NT2/D1 (cell line): ENCODE measurements around the gene PPIF.

Experiments used
- DNase-seq: peaks from one replicate; pipeline ENCODE4 v3.0.0-alpha.2; 2011; ENCODE audit warnings: low read depth, low spot score
- H3K27me3 ChIP-seq: 2 replicates; pipeline ENCODE4 v1.6.0; 2011; ENCODE audit warnings: mild to moderate bottlenecking; ENCODE audit not compliant: insufficient read length, insufficient read depth
- H3K36me3 ChIP-seq: 2 replicates; pipeline ENCODE4 v1.6.1; 2011; ENCODE audit warnings: mild to moderate bottlenecking, low read length, mixed read lengths; ENCODE audit not compliant: insufficient read depth, insufficient read length
- H3K4me1 ChIP-seq: 2 replicates; pipeline ENCODE4 v1.5.1; 2011; ENCODE audit not compliant: insufficient read depth, insufficient read length
- H3K4me3 ChIP-seq: 2 replicates; pipeline ENCODE4 v1.5.1; 2011; ENCODE audit warnings: low read depth; ENCODE audit not compliant: insufficient read length
- H3K9ac ChIP-seq: 2 replicates; pipeline ENCODE4 v1.6.0; 2011; ENCODE audit warnings: low read depth; ENCODE audit not compliant: insufficient read length
- H3K9me3 ChIP-seq: 2 replicates; pipeline ENCODE4 v1.5.1; 2011; ENCODE audit warnings: mild to moderate bottlenecking, low read length; ENCODE audit not compliant: insufficient read depth
- SUZ12 ChIP-seq: IDR thresholded peaks from 2 replicates; pipeline ENCODE4 v1.6.1; 2011; ENCODE audit not compliant: insufficient read length, insufficient read depth; ENCODE audit errors: extremely low read depth
- YY1 ChIP-seq: IDR thresholded peaks from 2 replicates; pipeline ENCODE4 v1.6.1; 2011; ENCODE audit not compliant: insufficient read length, insufficient read depth
- ZNF274 ChIP-seq: IDR thresholded peaks from 2 replicates; pipeline ENCODE4 v1.6.1; 2011; ENCODE audit warnings: mild to moderate bottlenecking, low read depth, low read length

The PPIF gene

GRCh38 chr10:79340646-79341244, 6.5 kb upstream of the PPIF start:
- no peaks in the 10 kb centered on the region for H3K36me3 ChIP-seq
- H3K27me3 ChIP-seq = peaks cover 13% of the 10 kb centered on the region
- TF ChIP-seq YY1 (no peak), ZNF274 (no peak), SUZ12 (no peak)
- no peak for DNase-seq
- H3K9ac ChIP-seq = no peak overlapping the region
- peaks cover 8% of the 10 kb centered on the region; the same call in 1 of the 2 replicates for H3K9me3 ChIP-seq
- H3K4me1 ChIP-seq = peaks cover 11% of the 10 kb centered on the region
- no peak overlapping the region for H3K4me3 ChIP-seq

- peaks cover 6% of the 10 kb centered on the region for H3K27me3 ChIP-seq
- no peak overlapping the region for H3K4me3 ChIP-seq
- H3K4me1 ChIP-seq = peaks cover 15% of the 10 kb centered on the region
- TF ChIP-seq ZNF274 (no peak), YY1 (no peak), SUZ12 (no peak)
- no peak for DNase-seq
- H3K9me3 ChIP-seq = peaks cover 7% of the 10 kb centered on the region; the same call in 1 of the 2 replicates
- H3K36me3 ChIP-seq = no peaks in the 10 kb centered on the region
- H3K9ac ChIP-seq = no peak overlapping the region
These were observed 4.9 kb upstream of the PPIF start for GRCh38 chr10:79342295-79342761.

GRCh38 chr10:79342811-79343561, 4.3 kb upstream of the PPIF start:
- no peak for DNase-seq
- TF ChIP-seq ZNF274 = no peak
- no peak for TF ChIP-seq SUZ12
- no peak for TF ChIP-seq YY1
- no peaks in the 10 kb centered on the region for H3K36me3 ChIP-seq
- H3K9me3 ChIP-seq = 0 out of 2 replicates have a peak, but pooled peaks cover under 1% of the 10 kb centered on the region
- no peak overlapping the region for H3K9ac ChIP-seq
- peaks cover 6% of the 10 kb centered on the region for H3K27me3 ChIP-seq
- H3K4me3 ChIP-seq = no peak overlapping the region
- peaks cover 15% of the 10 kb centered on the region for H3K4me1 ChIP-seq

- no peaks in the 10 kb centered on the region for H3K9me3 ChIP-seq
- peaks cover 4% of the 10 kb centered on the region for H3K27me3 ChIP-seq
- no peak overlapping the region for H3K9ac ChIP-seq
- TF ChIP-seq YY1 = no peak
- TF ChIP-seq SUZ12 = no peak
- TF ChIP-seq ZNF274 = no peak
- H3K4me1 ChIP-seq = peaks cover 17% of the 10 kb centered on the region
- no peak for DNase-seq
- no peak overlapping the region for H3K4me3 ChIP-seq
- peaks cover 13% of the 10 kb centered on the region for H3K36me3 ChIP-seq
These were observed 2.6 kb upstream of the PPIF start for GRCh38 chr10:79344502-79345195.

GRCh38 chr10:79345241-79346011, 1.8 kb upstream of the PPIF start:
- Histone ChIP-seq H3K9ac (no peak overlapping the region), H3K9me3 (no peaks in the 10 kb centered on the region), H3K4me1 (peaks cover 17% of the 10 kb centered on the region), H3K4me3 (no peak overlapping the region), H3K27me3 (peaks cover 4% of the 10 kb centered on the region), H3K36me3 (peaks cover 21% of the 10 kb centered on the region)
- DNase-seq = no peak
- TF ChIP-seq SUZ12 (no peak), ZNF274 (no peak), YY1 (no peak)

GRCh38 chr10:79346012-79346340, 1.3 kb upstream of the PPIF start:
- Histone ChIP-seq H3K4me3 (no peak overlapping the region), H3K36me3 (peaks cover 26% of the 10 kb centered on the region), H3K27me3 (peaks cover 4% of the 10 kb centered on the region), H3K9me3 (no peaks in the 10 kb centered on the region), H3K4me1 (peaks cover 18% of the 10 kb centered on the region), H3K9ac (no peak overlapping the region)
- TF ChIP-seq SUZ12 (no peak), ZNF274 (no peak), YY1 (no peak)
- DNase-seq = no peak
